H9 (cell line): ENCODE results near the gene ATOH7. TPM values are rescaled to one million over a fixed set of nuclear protein-coding genes. Genes with fewer than 3 reads are reported as not detected.
"Not testable (repeated sequence)": the region's sequence is repeated elsewhere in the genome, so short reads cannot be mapped to it uniquely, and the experiment has no call there.

Experiments used
- DNase-seq: peaks from one replicate; pipeline ENCODE4 v3.0.0-alpha.2; 2017
- H2AFZ ChIP-seq: one replicate; pipeline ENCODE4 v1.6.1; 2013; ENCODE audit warnings: mild to moderate bottlenecking, low read length, control low read depth, moderate library complexity
- H2AK5ac ChIP-seq: 2 replicates; pipeline ENCODE4 v1.6.1; 2013; ENCODE audit warnings: low read length, control low read depth, mixed read lengths; ENCODE audit not compliant: insufficient read length
- H2BK120ac ChIP-seq: one replicate; pipeline ENCODE4 v1.6.1; 2013; ENCODE audit warnings: low read depth, mild to moderate bottlenecking, low read length, control low read depth, inconsistent platforms; ENCODE audit not compliant: poor library complexity, severe bottlenecking
- H2BK12ac ChIP-seq: 2 replicates; pipeline ENCODE4 v1.6.1; 2013; ENCODE audit warnings: low read length, control low read depth, mixed read lengths, low read depth; ENCODE audit not compliant: insufficient read length
- H2BK15ac ChIP-seq: 2 replicates; pipeline ENCODE4 v1.6.1; 2013; ENCODE audit warnings: low read depth, low read length, control low read depth
- H2BK20ac ChIP-seq: one replicate; pipeline ENCODE4 v1.6.1; 2013; ENCODE audit warnings: low read depth, mild to moderate bottlenecking, low read length, control low read depth, inconsistent platforms; ENCODE audit not compliant: poor library complexity, severe bottlenecking
- H2BK5ac ChIP-seq: 2 replicates; pipeline ENCODE4 v1.6.1; 2013; ENCODE audit warnings: low read length, control low read depth, mixed read lengths; ENCODE audit not compliant: insufficient read length
- H3K14ac ChIP-seq: 2 replicates; pipeline ENCODE4 v1.6.1; 2013; ENCODE audit warnings: low read length, control low read depth; ENCODE audit not compliant: insufficient read depth
- H3K18ac ChIP-seq: 2 replicates; pipeline ENCODE4 v1.6.1; 2013; ENCODE audit warnings: low read depth, mild to moderate bottlenecking, mixed read lengths, low read length, control low read depth; ENCODE audit not compliant: insufficient read length
- H3K23ac ChIP-seq: 2 replicates; pipeline ENCODE4 v1.6.1; 2013; ENCODE audit warnings: low read length, control low read depth, mixed read lengths, low read depth; ENCODE audit not compliant: insufficient read length
- H3K23me2 ChIP-seq: 2 replicates; pipeline ENCODE4 v1.6.1; 2013; ENCODE audit warnings: low read depth, mild to moderate bottlenecking, mixed read lengths, low read length, control low read depth; ENCODE audit not compliant: insufficient read length, poor library complexity, severe bottlenecking
- H3K27ac ChIP-seq: 2 replicates; pipeline ENCODE4 v1.5.1; 2013; ENCODE audit warnings: low read length, control low read depth, mixed read lengths, low read depth; ENCODE audit not compliant: insufficient read length
- H3K27me3 ChIP-seq: 2 replicates; pipeline ENCODE4 v1.6.1; 2013; ENCODE audit warnings: low read length, control low read depth, inconsistent platforms; ENCODE audit not compliant: insufficient read depth
- H3K4ac ChIP-seq: 2 replicates; pipeline ENCODE4 v1.6.1; 2013; ENCODE audit warnings: low read depth, mild to moderate bottlenecking, control low read depth, inconsistent platforms, low read length, moderate library complexity
- H3K4me1 ChIP-seq: 2 replicates; pipeline ENCODE4 v1.6.1; 2013; ENCODE audit warnings: low read length, control low read depth, inconsistent platforms; ENCODE audit not compliant: insufficient read depth
- H3K4me2 ChIP-seq: 2 replicates; pipeline ENCODE4 v1.6.1; 2013; ENCODE audit warnings: low read length, control low read depth, mixed read lengths; ENCODE audit not compliant: insufficient read length, insufficient read depth
- H3K56ac ChIP-seq: 2 replicates; pipeline ENCODE4 v1.6.1; 2013; ENCODE audit warnings: low read depth, mild to moderate bottlenecking, mixed read lengths, low read length, control low read depth; ENCODE audit not compliant: insufficient read length
- H3K79me1 ChIP-seq: 2 replicates; pipeline ENCODE4 v1.6.1; 2013; ENCODE audit warnings: low read depth, mild to moderate bottlenecking, moderate library complexity, low read length, control low read depth, inconsistent platforms; ENCODE audit not compliant: insufficient read depth, poor library complexity, severe bottlenecking
- H3K79me2 ChIP-seq: 2 replicates; pipeline ENCODE4 v1.6.1; 2013; ENCODE audit warnings: low read length, control low read depth, inconsistent platforms; ENCODE audit not compliant: insufficient read depth
- H3K9ac ChIP-seq: 2 replicates; pipeline ENCODE4 v1.6.1; 2013; ENCODE audit warnings: low read length, control low read depth, mixed read lengths; ENCODE audit not compliant: insufficient read length; ENCODE audit errors: extremely low read depth
- H3K9me3 ChIP-seq: one replicate; pipeline ENCODE4 v1.6.1; 2013; ENCODE audit warnings: low read depth, low read length, inconsistent platforms; ENCODE audit not compliant: control insufficient read depth
- H3T11ph ChIP-seq: one replicate; pipeline ENCODE4 v1.6.1; 2013; ENCODE audit warnings: mild to moderate bottlenecking, low read length, control low read depth, inconsistent platforms
- H4K20me1 ChIP-seq: one replicate; pipeline ENCODE4 v1.6.1; 2013; ENCODE audit not compliant: control insufficient read depth, insufficient read length, insufficient read depth
- H4K5ac ChIP-seq: 2 replicates; pipeline ENCODE4 v1.6.1; 2013; ENCODE audit warnings: low read depth, mild to moderate bottlenecking, mixed read lengths, low read length, control low read depth; ENCODE audit not compliant: insufficient read length
- H4K8ac ChIP-seq: replicated peaks from 2 replicates; pipeline ENCODE4 v1.6.1; 2013; ENCODE audit warnings: low read length, control low read depth, mixed read lengths, low read depth; ENCODE audit not compliant: insufficient read length
- H4K91ac ChIP-seq: 2 replicates; pipeline ENCODE4 v1.6.1; 2013; ENCODE audit warnings: low read depth, mild to moderate bottlenecking, moderate library complexity, mixed read lengths, low read length, control low read depth; ENCODE audit not compliant: insufficient read length
- H3K27ac Mint-ChIP-seq, 3 experiments: 2 replicates in 2 of 3; 3 replicates in 1 of 3; pipeline ENCODE4 v1.8.0; 2020 to 2021; ENCODE audit warnings: mixed read lengths in 3 of 3, mild to moderate bottlenecking in 1 of 3, moderate library complexity in 1 of 3
- H3K27me3 Mint-ChIP-seq: 2 replicates; pipeline ENCODE4 v1.8.0; 2021; ENCODE audit warnings: low read depth, mild to moderate bottlenecking, moderate library complexity, mixed read lengths
- H3K36me3 Mint-ChIP-seq, 3 experiments: 2 replicates in 2 of 3; 3 replicates in 1 of 3; pipeline ENCODE4 v1.8.0; 2020 to 2021; ENCODE audit warnings: low read depth in 3 of 3, mixed read lengths in 3 of 3; ENCODE audit not compliant: insufficient read depth in 1 of 3
- H3K4me1 Mint-ChIP-seq, 2 experiments: 2 replicates each; pipeline ENCODE4 v1.8.0; 2020; ENCODE audit warnings: mixed read lengths in 2 of 2
- H3K4me3 Mint-ChIP-seq, 2 experiments: 2 replicates in 1 of 2; 3 replicates in 1 of 2; pipeline ENCODE4 v1.8.0; 2020 to 2021; ENCODE audit warnings: mild to moderate bottlenecking in 2 of 2, mixed read lengths in 2 of 2, moderate library complexity in 1 of 2
- H3K9me3 Mint-ChIP-seq, 2 experiments: 2 replicates in 1 of 2; 3 replicates in 1 of 2; pipeline ENCODE4 v1.8.0; 2020; ENCODE audit warnings: mild to moderate bottlenecking in 2 of 2, mixed read lengths in 2 of 2, moderate library complexity in 1 of 2
- CTCF ChIP-seq: fragments of 200-600 bp; sonication (generic); conservative IDR thresholded peaks from 3 replicates; pipeline ENCODE4 v1.8.0; 2021; ENCODE audit warnings: antibody characterized with exemption, mild to moderate bottlenecking
- WGBS: extraction: QIAGEN DNeasy Blood & Tissue Kit; methylation state at CpG from one replicate; pipeline ENCODE4 v1.1.7; 2013; ENCODE audit warnings: missing lambda C conversion rate, low lambda C conversion rate, mixed read lengths; ENCODE audit not compliant: insufficient read length; ENCODE audit errors: extremely low coverage; 5-methylcytosine and 5-hydroxymethylcytosine counted together
- total RNA-seq: library from RNA; stranded (reverse); gene quantifications from 2 replicates; pipeline ENCODE4 v1.2.1, GENCODE V29; 2021

ATOH7 gene
- total RNA-seq, 1 experiment from 2014 or later, result 0.20 TPM

- Mint-ChIP-seq H3K27me3 (no peaks in the 10 kb centered on the region), H3K9me3 (peaks cover 4 to 6% of the 10 kb centered on the region in 2 experiments; a peak in 2 of 5 replicates), H3K36me3 (peaks cover 0 to 5% (median 0%) of the 10 kb centered on the region in 3 experiments; a peak in 2 of 7 replicates), H3K4me1 (peaks cover 0 to 3% of the 10 kb centered on the region in 2 experiments; a peak in 1 of 4 replicates), H3K4me3 (no peak overlapping the region), H3K27ac (no peak overlapping the region)
- H3K23ac ChIP-seq, result no peak overlapping the region
- no peak overlapping the region for H3K14ac ChIP-seq
- no peak overlapping the region for H2AFZ ChIP-seq
- no peak overlapping the region for H3K18ac ChIP-seq
- WGBS, result no CpG with 5 or more reads among the region's 3 CpGs
- H3K27me3 ChIP-seq, result no peaks in the 10 kb centered on the region
- H3K23me2 ChIP-seq, result no peaks in the 10 kb centered on the region
- no peak overlapping the region for H3K4ac ChIP-seq
- H3T11ph ChIP-seq, result no peak overlapping the region
- H2BK20ac ChIP-seq, result no peak overlapping the region
- H2BK5ac ChIP-seq, result no peak overlapping the region
- no peak overlapping the region for H2BK12ac ChIP-seq
- no peak overlapping the region for H4K5ac ChIP-seq
- H4K20me1 ChIP-seq, result no peaks in the 10 kb centered on the region
- no peak overlapping the region for H2BK15ac ChIP-seq
- no peaks in the 10 kb centered on the region for H3K79me1 ChIP-seq
- no peak overlapping the region for H3K56ac ChIP-seq
- no peak overlapping the region for H2AK5ac ChIP-seq
- no peak for DNase-seq
- no peak overlapping the region for H4K8ac ChIP-seq
- no peak for TF ChIP-seq CTCF
- no peaks in the 10 kb centered on the region for H3K79me2 ChIP-seq
- no peaks in the 10 kb centered on the region for H3K9me3 ChIP-seq
- no peak overlapping the region for H2BK120ac ChIP-seq
- H3K9ac ChIP-seq, result no peak overlapping the region
- no peak overlapping the region for H4K91ac ChIP-seq
- no peak overlapping the region for H3K4me2 ChIP-seq
- no peaks in the 10 kb centered on the region for H3K4me1 ChIP-seq
- H3K27ac ChIP-seq, result no peak overlapping the region
Measured at GRCh38 chr10:68196701-68197100, 35.2 kb downstream of the ATOH7 start.

DNA sequence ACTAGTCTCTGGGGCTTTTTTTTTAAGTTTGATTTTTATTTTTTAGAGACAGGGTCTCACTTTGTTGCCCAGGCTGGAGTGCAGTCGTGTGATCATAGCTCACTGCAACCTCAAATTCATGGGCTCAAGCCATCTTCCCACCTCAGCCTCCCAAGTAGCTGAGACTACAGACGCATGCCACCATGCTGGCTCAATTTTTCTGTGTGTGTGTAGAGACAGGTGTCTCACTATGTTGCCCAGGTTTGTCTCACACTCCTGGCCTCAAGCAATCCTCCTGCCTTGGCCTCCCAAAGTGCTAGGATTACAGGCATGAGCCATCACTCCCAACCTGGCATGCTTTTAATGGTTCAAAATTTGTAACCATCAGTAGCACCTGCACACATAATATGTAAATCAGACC lies 36.1 kb downstream of the ATOH7 start:
- peaks cover 4 to 10% of the 10 kb centered on the region in 2 experiments; a peak in 3 of 5 replicates for H3K9me3 Mint-ChIP-seq
- not testable (repeated sequence) for H3K4me2 ChIP-seq, H3K27me3 ChIP-seq, H4K5ac ChIP-seq, H3K27ac Mint-ChIP-seq, H3K23me2 ChIP-seq, H3T11ph ChIP-seq, H3K79me2 ChIP-seq, H3K27me3 Mint-ChIP-seq, H4K91ac ChIP-seq, DNase-seq, H3K14ac ChIP-seq, H3K9ac ChIP-seq, H3K27ac ChIP-seq, H2AFZ ChIP-seq, H3K79me1 ChIP-seq, H3K56ac ChIP-seq, H3K36me3 Mint-ChIP-seq, H4K20me1 ChIP-seq, H2BK15ac ChIP-seq, H3K4me1 Mint-ChIP-seq, H2BK120ac ChIP-seq, H3K23ac ChIP-seq, H3K4ac ChIP-seq, H3K4me3 Mint-ChIP-seq, H3K4me1 ChIP-seq, H2BK12ac ChIP-seq, H3K9me3 ChIP-seq, H4K8ac ChIP-seq, H2BK5ac ChIP-seq, H3K18ac ChIP-seq, H2BK20ac ChIP-seq, H2AK5ac ChIP-seq
- no CpG with 5 or more reads among the region's 2 CpGs for WGBS
